HT1080 (cell line): ENCODE results near the gene PRKCA. TPM values are rescaled to one million over a fixed set of nuclear protein-coding genes. Genes with fewer than 3 reads are reported as not detected.
A peak's percentile ranks its signal among the peaks of the same experiment; 100 is the strongest.
"Not testable (repeated sequence)": the region's sequence is repeated elsewhere in the genome, so short reads cannot be mapped to it uniquely, and the experiment has no call there.

Source experiments
- DNase-seq: peaks from one replicate; pipeline ENCODE4 v3.0.0-alpha.2; 2015; ENCODE audit warnings: low read depth
- total RNA-seq: library from RNA; depleted of rRNA; stranded (reverse); fragments of >200 nt; shearing (Covaris generic); gene quantifications from 2 replicates; pipeline ENCODE4 v1.2.3, GENCODE V29; 2014

PRKCA gene
- total RNA-seq, 1 experiment from 2014 or later: 24.1 TPM

GRCh38 chr17:66461343-66461995 is 159.1 kb downstream of the PRKCA start:
- DNase-seq: no peak

GRCh38 chr17:66462010-66462409 is 159.6 kb downstream of the PRKCA start:
- DNase-seq: no peak

GRCh38 chr17:66464921-66465320 is 162.5 kb downstream of the PRKCA start:
- no peak for DNase-seq

GRCh38 chr17:66465701-66466100 is 163.3 kb downstream of the PRKCA start:
- DNase-seq: no peak

- DNase-seq: no peak
These were observed 163.8 kb downstream of the PRKCA start for GRCh38 chr17:66466106-66466820.

GRCh38 chr17:66466840-66467367 is 164.5 kb downstream of the PRKCA start:
- peak; percentile 99 for DNase-seq

GRCh38 chr17:66467766-66468165 is 165.4 kb downstream of the PRKCA start:
- no peak for DNase-seq

GRCh38 chr17:66468241-66469087 is 166.1 kb downstream of the PRKCA start:
- peak; percentile 66 for DNase-seq

GRCh38 chr17:66469088-66469442 is 166.7 kb downstream of the PRKCA start:
- DNase-seq: no peak

GRCh38 chr17:66469461-66469860 is 167.0 kb downstream of the PRKCA start:
- DNase-seq: no peak

GRCh38 chr17:66469890-66470289 is 167.5 kb downstream of the PRKCA start:
- DNase-seq: no peak

GRCh38 chr17:66472123-66472522 is 169.7 kb downstream of the PRKCA start:
- DNase-seq: no peak

- DNase-seq: no peak
These were observed 171.8 kb downstream of the PRKCA start for GRCh38 chr17:66474258-66474657.

GRCh38 chr17:66474806-66475497 is 172.5 kb downstream of the PRKCA start:
- no peak for DNase-seq

GRCh38 chr17:66476014-66476413 is 173.6 kb downstream of the PRKCA start:
- peak; percentile 44 for DNase-seq

GRCh38 chr17:66477615-66478283 is 175.3 kb downstream of the PRKCA start:
- DNase-seq: no peak

- not testable (repeated sequence) for DNase-seq
These were observed 176.9 kb downstream of the PRKCA start for GRCh38 chr17:66479230-66479889.

- DNase-seq: no peak
These were observed 177.8 kb downstream of the PRKCA start for GRCh38 chr17:66480243-66480642.

GRCh38 chr17:66480802-66481201 is 178.4 kb downstream of the PRKCA start:
- no peak for DNase-seq

GRCh38 chr17:66481271-66481670 is 178.9 kb downstream of the PRKCA start:
- DNase-seq: no peak
